B cell (primary cell): ENCODE results near the gene SELENOS. TPM values are rescaled to one million over a fixed set of nuclear protein-coding genes. Genes with fewer than 3 reads are reported as not detected.
A peak's percentile ranks its signal among the peaks of the same experiment; 100 is the strongest.

Source experiments
- ATAC-seq: fragments of 200-7000 bp; cut with Tn5 transposase; one replicate; pipeline ENCODE4 v1.10.0; 2021; ENCODE audit warnings: low read depth, mild to moderate bottlenecking, moderate number of reproducible peaks, moderate library complexity
- CTCF ChIA-PET: fragments of 350-600 bp; sonication (Branson Sonifier 250); formaldehyde crosslinking; loops from one replicate; lab custom pipeline; 2021; ENCODE audit warnings: antibody characterized with exemption, inconsistent platforms; lab: Charles Lee
- POLR2A ChIA-PET: fragments of 350-600 bp; sonication (Branson Sonifier 250); formaldehyde crosslinking; loops from one replicate; lab custom pipeline; 2021; ENCODE audit warnings: antibody characterized with exemption; lab: Charles Lee
- DNase-seq: peaks from one replicate; pipeline ENCODE4 v3.0.0; 2013
- H2AFZ ChIP-seq: 2 replicates; pipeline ENCODE4 v1.6.1; 2012; ENCODE audit warnings: mild to moderate bottlenecking, low read depth, low read length; ENCODE audit not compliant: insufficient read depth, poor library complexity, severe bottlenecking
- H3K27ac ChIP-seq, 2 donors: 1 replicate in 1 of 2; 2 replicates in 1 of 2; pipeline ENCODE4 v1.5.1; 2012 to 2013; ENCODE audit warnings: low read length in 2 of 2, mild to moderate bottlenecking in 2 of 2, moderate library complexity in 1 of 2
- H3K27me3 ChIP-seq, 4 experiments: fragments of 200-600 bp in 1 of 4; sonication (generic) in 1 of 4; replicated peaks in 1 of 4; 1 replicate in 2 of 4; 2 replicates in 2 of 4; pipeline versions ENCODE4 v1.6.1 to v1.7.0; 2013 to 2016; ENCODE audit warnings: low read length in 3 of 4, mild to moderate bottlenecking in 2 of 4, mixed read lengths in 1 of 4, moderate library complexity in 1 of 4; ENCODE audit not compliant: insufficient read depth in 4 of 4, control insufficient read depth in 3 of 4; ENCODE audit errors: control extremely low read depth in 1 of 4
- H3K36me3 ChIP-seq, 2 experiments: replicated peaks in 1 of 2; 1 replicate in 1 of 2; 2 replicates in 1 of 2; pipeline versions ENCODE4 v1.6.1 to v1.7.1; 2013; ENCODE audit warnings: low read length in 1 of 2; ENCODE audit not compliant: insufficient read depth in 2 of 2, control insufficient read depth in 1 of 2; ENCODE audit errors: control extremely low read depth in 1 of 2, extremely low read depth in 1 of 2
- H3K4me1 ChIP-seq, 2 donors: fragments of 200-600 bp in 1 of 2; sonication (generic) in 1 of 2; 1 replicate in 1 of 2; 2 replicates in 1 of 2; pipeline versions ENCODE4 v1.5.1 to v1.6.1; 2013 to 2017; ENCODE audit warnings: low read length in 2 of 2; ENCODE audit not compliant: control insufficient read depth in 2 of 2, insufficient read depth in 2 of 2
- H3K4me2 ChIP-seq: replicated peaks from 2 replicates; pipeline ENCODE3; 2012; ENCODE audit warnings: mild to moderate bottlenecking, low read depth, low read length; ENCODE audit not compliant: poor library complexity, severe bottlenecking
- H3K4me3 ChIP-seq, 5 experiments: fragments of 200-600 bp in 1 of 5; sonication (generic) in 1 of 5; 1 replicate in 3 of 5; 2 replicates in 2 of 5; pipeline versions ENCODE4 v1.5.1 to v1.7.0; 2011 to 2016; ENCODE audit warnings: low read length in 4 of 5, mild to moderate bottlenecking in 4 of 5, low read depth in 2 of 5, control low read depth in 1 of 5, moderate library complexity in 1 of 5; ENCODE audit not compliant: insufficient read depth in 1 of 5; ENCODE audit errors: control extremely low read depth in 1 of 5, extremely low read depth in 1 of 5
- H3K79me2 ChIP-seq: fragments of 200-600 bp; sonication (generic); one replicate; pipeline ENCODE4 v1.6.0; 2016; ENCODE audit warnings: low read length; ENCODE audit not compliant: control insufficient read depth, insufficient read depth
- H3K9ac ChIP-seq: fragments of 200-600 bp; sonication (generic); 2 replicates; pipeline ENCODE4 v1.6.1; 2017; ENCODE audit warnings: mild to moderate bottlenecking, low read length, moderate library complexity
- H3K9me3 ChIP-seq, 3 donors: one replicate each; pipeline versions ENCODE4 v1.6.1 to v1.7.1; 2013; ENCODE audit warnings: low read length in 2 of 3; ENCODE audit not compliant: control insufficient read depth in 2 of 3, insufficient read depth in 1 of 3; ENCODE audit errors: control extremely low read depth in 1 of 3
- H4K20me1 ChIP-seq: 2 replicates; pipeline ENCODE4 v1.6.0; 2012; ENCODE audit warnings: mild to moderate bottlenecking, low read length; ENCODE audit not compliant: insufficient read depth, control insufficient read depth, poor library complexity, severe bottlenecking
- H3K27ac Mint-ChIP-seq: one replicate; pipeline ENCODE4 v1.8.0; 2021; ENCODE audit warnings: mixed read lengths
- H3K27me3 Mint-ChIP-seq: one replicate; pipeline ENCODE4 v1.8.0; 2021; ENCODE audit warnings: mixed read lengths
- H3K4me1 Mint-ChIP-seq: one replicate; pipeline ENCODE4 v1.8.0; 2021; ENCODE audit warnings: mixed read lengths
- H3K4me3 Mint-ChIP-seq: one replicate; pipeline ENCODE4 v1.8.0; 2021; ENCODE audit warnings: mixed read lengths
- H3K9me3 Mint-ChIP-seq: one replicate; pipeline ENCODE4 v1.8.0; 2022; ENCODE audit warnings: mixed read lengths; ENCODE audit not compliant: insufficient read depth
- EZH2 ChIP-seq: IDR thresholded peaks from 2 replicates; pipeline ENCODE4 v1.6.1; 2012; ENCODE audit warnings: borderline replicate concordance, low read depth, mild to moderate bottlenecking, moderate library complexity, low read length; ENCODE audit not compliant: insufficient read depth, poor library complexity, severe bottlenecking
- WGBS: methylation state at CpG from one replicate; pipeline ENCODE4 v1.1.5; 2013; ENCODE audit warnings: missing lambda C conversion rate; ENCODE audit not compliant: insufficient coverage; 5-methylcytosine and 5-hydroxymethylcytosine counted together
- intact Hi-C: fragments of 100-400 bp; cut with micrococcal nuclease; formaldehyde crosslinking; loops from one replicate; pipeline ENCODE4 v1.10.0; 2022
- polyA plus RNA-seq: library from polyadenylated mRNA; depleted of rRNA; stranded (reverse); fragments of >200 nt; gene quantifications from 2 replicates; pipeline ENCODE4 v1.2.3, GENCODE V29; 2012
- total RNA-seq, 2 donors: library from RNA; stranded (reverse); fragments of 120-200 nt in 1 of 2; gene quantifications; 1 replicate in 1 of 2; 2 replicates in 1 of 2; pipeline versions ENCODE4 v1.2.3 to v1.2.4, GENCODE V29; 2013 to 2022
- TF ChIP-seq, protein P1 (sequence below): fragments of 200-600 bp; IDR thresholded peaks from one replicate; pipeline ENCODE4 v1.8.0; 2022; ENCODE audit warnings: antibody characterized with exemption, mild to moderate bottlenecking

The SELENOS gene
- total and polyA plus RNA-seq, 2 donors (not counting 1 experiment from before 2014, with no cell fraction given) = 14.2 to 26.8 TPM

DNA sequence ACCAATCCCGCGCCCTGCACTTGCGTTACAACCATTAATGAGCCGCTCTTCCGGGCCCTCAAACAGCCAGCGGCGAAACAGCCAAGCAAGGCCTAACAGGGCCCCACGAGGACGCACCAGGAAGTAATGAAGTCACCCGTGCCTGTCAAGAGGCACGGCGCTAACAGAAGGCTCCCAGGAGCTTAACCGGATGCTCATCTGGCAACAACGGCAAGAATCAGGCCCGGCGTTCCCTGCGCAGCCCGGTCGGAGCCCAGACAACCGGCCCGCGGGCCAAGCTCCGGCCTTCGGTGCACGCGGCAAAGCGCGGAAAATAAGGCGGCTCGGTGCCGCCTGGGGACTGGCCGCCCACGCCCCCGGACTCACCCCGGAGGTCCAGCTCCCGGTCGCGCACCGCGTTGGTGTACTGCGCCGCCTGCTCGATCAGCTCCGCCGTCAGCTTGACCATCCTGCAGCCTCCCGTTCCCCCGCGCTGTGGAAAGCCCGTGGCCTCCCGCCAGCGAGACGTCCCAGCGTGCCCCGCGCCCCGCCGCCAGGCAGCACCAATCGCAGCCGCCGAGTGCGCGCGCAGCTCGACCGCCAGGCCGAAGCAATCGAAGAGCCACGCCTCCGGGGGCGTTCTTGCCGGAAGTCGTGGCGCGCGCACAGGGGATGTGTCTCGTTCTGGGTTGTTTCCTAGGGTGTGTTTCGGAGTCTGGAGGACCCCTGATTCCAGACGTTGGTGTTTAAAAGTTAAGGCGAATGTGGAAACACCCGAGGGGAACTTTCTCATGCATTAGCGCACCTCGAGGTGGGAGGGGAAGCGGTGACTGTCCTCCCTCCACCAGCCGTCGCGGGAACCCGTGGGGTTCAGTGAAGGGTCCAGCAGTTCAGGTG, 17.7 kb upstream of the SELENOS start, which contains the start of gene SNRPA1:
Gene SNRPA1 (minus strand): TSS at position 518 of the 876 bp plus-strand sequence. CDS start 70 bp downstream, at position 448.
- intact Hi-C loops = loop anchor here (1.0 to 5.0 kb wide), 8 partner anchors 18 to 693 kb away; partner anchors contain the start of genes ASB7, CHSY1, LINS1 and SELENOS
- peaks cover 0 to 4% (median 0%) of the 10 kb centered on the region in 3 donors for H3K9me3 ChIP-seq
- peaks cover 29 to 30% of the 10 kb centered on the region in 2 donors for H3K4me1 ChIP-seq
- peak within 1 kb of the TSS; percentile 91 to 93 for H3K27ac ChIP-seq
- H3K4me3 ChIP-seq = peak within 1 kb of the TSS; percentile 70 to 96 (median 93)
- Mint-ChIP-seq H3K4me3 (peak within 1 kb of the TSS; percentile 96), H3K9me3 (no peaks in the 10 kb centered on the region), H3K27me3 (no peaks in the 10 kb centered on the region), H3K4me1 (peaks cover 45% of the 10 kb centered on the region), H3K27ac (peak within 1 kb of the TSS; percentile 98)
- CTCF ChIA-PET = interaction anchor here (0.7 to 13.9 kb wide), 10 partner anchors 9 to 429 kb away, joined by 3 to 159 read pairs (median 7); partner anchors contain the start of genes TARS3 and TM2D3
- peaks cover 46% of the 10 kb centered on the region for H4K20me1 ChIP-seq
- H3K27me3 ChIP-seq = no peaks in the 10 kb centered on the region
- peak within 1 kb of the TSS; percentile 96 for H2AFZ ChIP-seq
- TF ChIP-seq, protein P1, sequence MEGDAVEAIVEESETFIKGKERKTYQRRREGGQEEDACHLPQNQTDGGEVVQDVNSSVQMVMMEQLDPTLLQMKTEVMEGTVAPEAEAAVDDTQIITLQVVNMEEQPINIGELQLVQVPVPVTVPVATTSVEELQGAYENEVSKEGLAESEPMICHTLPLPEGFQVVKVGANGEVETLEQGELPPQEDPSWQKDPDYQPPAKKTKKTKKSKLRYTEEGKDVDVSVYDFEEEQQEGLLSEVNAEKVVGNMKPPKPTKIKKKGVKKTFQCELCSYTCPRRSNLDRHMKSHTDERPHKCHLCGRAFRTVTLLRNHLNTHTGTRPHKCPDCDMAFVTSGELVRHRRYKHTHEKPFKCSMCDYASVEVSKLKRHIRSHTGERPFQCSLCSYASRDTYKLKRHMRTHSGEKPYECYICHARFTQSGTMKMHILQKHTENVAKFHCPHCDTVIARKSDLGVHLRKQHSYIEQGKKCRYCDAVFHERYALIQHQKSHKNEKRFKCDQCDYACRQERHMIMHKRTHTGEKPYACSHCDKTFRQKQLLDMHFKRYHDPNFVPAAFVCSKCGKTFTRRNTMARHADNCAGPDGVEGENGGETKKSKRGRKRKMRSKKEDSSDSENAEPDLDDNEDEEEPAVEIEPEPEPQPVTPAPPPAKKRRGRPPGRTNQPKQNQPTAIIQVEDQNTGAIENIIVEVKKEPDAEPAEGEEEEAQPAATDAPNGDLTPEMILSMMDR = no peak
- no peak for TF ChIP-seq EZH2
- peak within 1 kb of the TSS; percentile 90 for H3K9ac ChIP-seq
- H3K36me3 ChIP-seq = peaks cover 9 to 19% of the 10 kb centered on the region in 2 experiments
- peak; percentile 96 for DNase-seq
- POLR2A ChIA-PET = interaction anchor here (1.0 to 1.7 kb wide), 4 partner anchors 10 to 357 kb away, joined by 3 to 14 read pairs (median 3); partner anchors contain the start of genes CHSY1 and TM2D3
- H3K4me2 ChIP-seq = peak within 1 kb of the TSS; percentile 81
- ATAC-seq = peak; percentile 82
- WGBS = under 1% methylated on average over 87 of the region's 87 CpGs
- H3K79me2 ChIP-seq = peaks cover 52% of the 10 kb centered on the region
